MCF 10A (cell line): ENCODE results near the gene ALMS1. TPM values are rescaled to one million over a fixed set of nuclear protein-coding genes. Genes with fewer than 3 reads are reported as not detected.

Experiments used
- BruUV-seq: library from RNA; stranded (reverse); fragments of 400-500 nt; replicated peaks from 2 replicates; lab custom pipeline; 2021; lab: Mats Ljungman, UMichigan
- CTCF ChIA-PET: fragments of 300-600 bp; sonication (Branson Sonifier 250); formaldehyde crosslinking; extraction: SDS; loops from one replicate; lab custom pipeline; 2021; ENCODE audit warnings: antibody characterized with exemption, inconsistent platforms; lab: Yijun Ruan, JAX
- POLR2A ChIA-PET: fragments of 300-600, 350-650 bp; sonication (Branson Sonifier 250); formaldehyde crosslinking; extraction: SDS; loops from one replicate; lab custom pipeline; 2020; ENCODE audit warnings: antibody characterized with exemption, inconsistent platforms; lab: Yijun Ruan, JAX
- DNase-seq: peaks from one replicate; pipeline ENCODE4 v3.0.0-alpha.2; 2018; ENCODE audit not compliant: unreplicated experiment
- H3K27ac Mint-ChIP-seq: one replicate; pipeline ENCODE4 v1.8.0; 2022; ENCODE audit warnings: mild to moderate bottlenecking, low read depth, mixed read lengths; ENCODE audit not compliant: unreplicated experiment
- H3K27me3 Mint-ChIP-seq: one replicate; pipeline ENCODE4 v1.8.0; 2022; ENCODE audit warnings: mixed read lengths; ENCODE audit not compliant: insufficient read depth, unreplicated experiment
- H3K36me3 Mint-ChIP-seq: one replicate; pipeline ENCODE4 v1.8.0; 2022; ENCODE audit warnings: mild to moderate bottlenecking, moderate library complexity, mixed read lengths; ENCODE audit not compliant: insufficient read depth, unreplicated experiment
- H3K4me1 Mint-ChIP-seq: one replicate; pipeline ENCODE4 v1.8.0; 2022; ENCODE audit warnings: mixed read lengths; ENCODE audit not compliant: insufficient read depth, unreplicated experiment
- H3K4me3 Mint-ChIP-seq: one replicate; pipeline ENCODE4 v1.8.0; 2022; ENCODE audit warnings: mild to moderate bottlenecking, moderate library complexity, mixed read lengths; ENCODE audit not compliant: unreplicated experiment
- H3K9me3 Mint-ChIP-seq: one replicate; pipeline ENCODE4 v1.8.0; 2022; ENCODE audit warnings: mixed read lengths; ENCODE audit not compliant: unreplicated experiment
- intact Hi-C: fragments of 100-400 bp; cut with micrococcal nuclease; formaldehyde crosslinking; loops from 2 replicates; pipeline ENCODE4 v1.14.1; 2022
- total RNA-seq: library from RNA; stranded (reverse); gene quantifications from 2 replicates; pipeline ENCODE4 v1.2.3, GENCODE V29; 2022
- TF ChIP-seq, protein P1 (sequence below): fragments of 200-600 bp; IDR thresholded peaks from one replicate; pipeline ENCODE4 v1.8.0; 2022; ENCODE audit warnings: antibody characterized with exemption, mild to moderate bottlenecking; ENCODE audit not compliant: unreplicated experiment

The ALMS1 gene
- total RNA-seq, 1 experiment from 2014 or later = 8.3 TPM

DNA sequence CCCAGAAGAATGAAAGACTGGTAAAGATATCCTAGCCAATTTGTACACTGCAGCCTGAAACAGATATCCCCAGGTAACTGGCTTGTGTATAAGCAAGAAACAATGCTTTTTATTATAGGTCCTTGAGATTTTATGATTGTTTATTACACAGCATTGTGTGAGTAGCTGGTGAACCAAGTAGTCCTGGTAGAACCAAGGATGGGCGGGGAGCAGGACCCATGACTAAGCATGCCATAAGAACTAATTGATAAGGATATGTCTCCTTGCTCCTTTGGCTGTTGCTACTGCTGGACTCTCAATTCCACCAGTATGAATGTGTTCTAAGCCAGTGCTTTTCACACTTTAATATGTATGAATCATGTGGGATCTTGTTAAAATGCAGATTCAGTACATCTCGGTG is 12.3 kb upstream of the ALMS1 start:
- ChIA-PET CTCF (interaction anchor here (0.8 to 1.0 kb wide), 2 partner anchors 11 to 83 kb away, joined by 3 read pairs; no protein-coding TSS in a partner anchor), POLR2A (no interaction called here)
- Mint-ChIP-seq H3K27me3 (peaks cover 62% of the 10 kb centered on the region), H3K36me3 (no peaks in the 10 kb centered on the region), H3K27ac (no peak overlapping the region), H3K9me3 (no peaks in the 10 kb centered on the region), H3K4me3 (no peak overlapping the region), H3K4me1 (no peaks in the 10 kb centered on the region)
- BruUV-seq = no TSS peak
- no peak for DNase-seq
- TF ChIP-seq, protein P1, sequence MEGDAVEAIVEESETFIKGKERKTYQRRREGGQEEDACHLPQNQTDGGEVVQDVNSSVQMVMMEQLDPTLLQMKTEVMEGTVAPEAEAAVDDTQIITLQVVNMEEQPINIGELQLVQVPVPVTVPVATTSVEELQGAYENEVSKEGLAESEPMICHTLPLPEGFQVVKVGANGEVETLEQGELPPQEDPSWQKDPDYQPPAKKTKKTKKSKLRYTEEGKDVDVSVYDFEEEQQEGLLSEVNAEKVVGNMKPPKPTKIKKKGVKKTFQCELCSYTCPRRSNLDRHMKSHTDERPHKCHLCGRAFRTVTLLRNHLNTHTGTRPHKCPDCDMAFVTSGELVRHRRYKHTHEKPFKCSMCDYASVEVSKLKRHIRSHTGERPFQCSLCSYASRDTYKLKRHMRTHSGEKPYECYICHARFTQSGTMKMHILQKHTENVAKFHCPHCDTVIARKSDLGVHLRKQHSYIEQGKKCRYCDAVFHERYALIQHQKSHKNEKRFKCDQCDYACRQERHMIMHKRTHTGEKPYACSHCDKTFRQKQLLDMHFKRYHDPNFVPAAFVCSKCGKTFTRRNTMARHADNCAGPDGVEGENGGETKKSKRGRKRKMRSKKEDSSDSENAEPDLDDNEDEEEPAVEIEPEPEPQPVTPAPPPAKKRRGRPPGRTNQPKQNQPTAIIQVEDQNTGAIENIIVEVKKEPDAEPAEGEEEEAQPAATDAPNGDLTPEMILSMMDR = no peak
- intact Hi-C loops = no loop called here

DNA sequence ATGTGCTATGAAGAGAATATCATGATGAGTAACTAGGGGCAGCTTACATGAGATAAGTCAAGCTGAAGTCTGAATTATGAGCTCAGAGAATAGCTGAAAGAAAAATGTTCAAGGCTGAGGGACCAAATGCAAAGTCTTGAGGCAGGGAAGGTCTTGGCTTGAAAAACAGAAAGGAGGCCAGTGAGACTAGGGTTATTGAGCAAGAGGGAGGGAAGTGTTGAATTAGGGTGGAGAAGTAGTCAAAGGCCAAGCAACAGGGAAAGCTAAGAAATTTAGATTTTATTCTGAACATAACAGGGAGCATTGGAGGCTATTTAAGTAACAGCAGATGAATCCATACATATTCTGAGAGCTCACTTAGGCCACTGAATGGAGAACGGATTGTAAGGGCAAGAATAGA is 11.4 kb upstream of the ALMS1 start:
- DNase-seq = no peak
- peaks cover 63% of the 10 kb centered on the region for H3K27me3 Mint-ChIP-seq
- ChIA-PET CTCF (no interaction called here), POLR2A (no interaction called here)
- TF ChIP-seq, protein P1 = no peak
- no peak overlapping the region for H3K4me3 Mint-ChIP-seq
- no peaks in the 10 kb centered on the region for H3K36me3 Mint-ChIP-seq
- no peaks in the 10 kb centered on the region for H3K4me1 Mint-ChIP-seq
- BruUV-seq = no TSS peak
- no peak overlapping the region for H3K27ac Mint-ChIP-seq
- H3K9me3 Mint-ChIP-seq = no peaks in the 10 kb centered on the region
- intact Hi-C loops = no loop called here

DNA sequence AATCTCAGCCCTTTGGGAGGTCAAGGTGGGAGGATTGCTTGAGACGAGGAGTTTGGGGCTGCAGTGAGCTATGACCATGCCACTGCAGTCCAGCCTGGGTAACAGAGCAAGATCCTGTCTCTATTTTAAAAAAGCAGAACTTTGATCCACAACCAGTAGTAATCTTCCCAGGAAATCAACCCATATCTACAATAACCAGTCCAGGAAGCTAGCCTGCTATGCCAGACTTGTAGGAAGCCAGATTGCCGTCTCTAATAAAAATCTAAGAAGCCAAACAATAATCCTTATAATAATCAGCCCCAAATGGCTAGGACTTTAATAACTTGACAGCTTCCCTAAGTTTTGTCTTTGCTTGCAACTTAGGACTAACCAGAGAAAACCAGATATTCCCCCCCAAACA is 9.0 kb upstream of the ALMS1 start:
- Mint-ChIP-seq H3K4me1 (no peaks in the 10 kb centered on the region), H3K27ac (no peak overlapping the region), H3K36me3 (no peaks in the 10 kb centered on the region), H3K4me3 (no peak overlapping the region), H3K9me3 (no peaks in the 10 kb centered on the region), H3K27me3 (peaks cover 78% of the 10 kb centered on the region)
- intact Hi-C loops = no loop called here
- ChIA-PET POLR2A (interaction anchor here (1.4 kb wide), 1 partner anchor 9 kb away, joined by 3 read pairs; the partner anchor contains the start of gene ALMS1), CTCF (interaction anchor here (0.7 kb wide), 1 partner anchor 630 kb away, joined by 3 read pairs; no protein-coding TSS in a partner anchor)
- BruUV-seq = no TSS peak
- no peak for DNase-seq
- TF ChIP-seq, protein P1 = no peak

DNA sequence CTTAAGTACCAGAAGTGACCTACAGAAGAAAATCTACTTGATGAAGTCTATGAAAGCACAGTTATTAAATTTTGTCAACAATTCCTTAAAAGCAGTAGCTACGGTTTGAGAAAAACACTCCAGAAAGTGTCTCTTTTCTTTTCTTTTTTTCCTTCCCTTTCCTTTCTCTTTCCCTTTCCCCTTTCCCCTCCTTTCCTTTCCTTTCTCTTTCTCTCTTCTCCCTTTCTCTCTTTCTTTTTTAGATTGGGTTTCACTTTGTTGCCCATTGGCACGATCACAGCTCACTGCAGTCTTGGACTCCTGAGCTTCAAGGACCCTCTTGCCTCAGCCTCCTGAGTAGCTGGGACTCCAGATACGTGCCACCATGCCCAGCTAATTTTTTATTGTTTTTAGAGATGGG is 2.6 kb upstream of the ALMS1 start:
- DNase-seq = no peak
- H3K4me1 Mint-ChIP-seq = peaks cover 12% of the 10 kb centered on the region
- H3K27me3 Mint-ChIP-seq = peaks cover 44% of the 10 kb centered on the region
- no peak overlapping the region for H3K4me3 Mint-ChIP-seq
- ChIA-PET CTCF (no interaction called here), POLR2A (no interaction called here)
- no TSS peak for BruUV-seq
- no peaks in the 10 kb centered on the region for H3K36me3 Mint-ChIP-seq
- H3K9me3 Mint-ChIP-seq = no peaks in the 10 kb centered on the region
- TF ChIP-seq, protein P1 = no peak
- intact Hi-C loops = loop anchor here (10.0 kb wide), 1 partner anchor 88 kb away; the partner anchor contains the start of gene EGR4
- H3K27ac Mint-ChIP-seq = no peak overlapping the region
